CD4-positive, alpha-beta T cell (primary cell): ENCODE data around the gene KIAA1671. TPM values are rescaled to one million over a fixed set of nuclear protein-coding genes. Genes with fewer than 3 reads are reported as not detected.

ENCODE experiments used
- ATAC-seq: fragments of 200-7000 bp; cut with Tn5 transposase; one replicate; pipeline ENCODE4 v1.10.0; 2022; ENCODE audit warnings: mild to moderate bottlenecking; ENCODE audit not compliant: poor library complexity
- CTCF ChIA-PET: fragments of 350-600 bp; sonication (Branson Sonifier 250); formaldehyde crosslinking; loops from one replicate; lab custom pipeline; 2021; ENCODE audit warnings: antibody characterized with exemption, inconsistent platforms; lab: Charles Lee
- POLR2A ChIA-PET: fragments of 350-600 bp; sonication (Branson Sonifier 250); formaldehyde crosslinking; loops from one replicate; lab custom pipeline; 2021; ENCODE audit warnings: antibody characterized with exemption, inconsistent platforms; lab: Charles Lee
- DNase-seq, 14 experiments: peaks; one replicate each; pipeline ENCODE4 v3.0.0-alpha.2; 2013 to 2020; ENCODE audit warnings: mixed read lengths in 2 of 14
- H3K27ac ChIP-seq, 2 donors: one replicate each; pipeline versions ENCODE4 v1.5.1 to v1.7.0; 2013; ENCODE audit warnings: low read length in 2 of 2, low read depth in 1 of 2, mild to moderate bottlenecking in 1 of 2
- H3K27me3 ChIP-seq, 2 experiments: 1 replicate in 1 of 2; 2 replicates in 1 of 2; pipeline versions ENCODE4 v1.6.1 to v1.7.0; 2013; ENCODE audit warnings: low read length in 2 of 2, control low read depth in 1 of 2, mild to moderate bottlenecking in 1 of 2, moderate library complexity in 1 of 2; ENCODE audit not compliant: insufficient read depth in 2 of 2, control insufficient read depth in 1 of 2
- H3K36me3 ChIP-seq: one replicate; pipeline ENCODE4 v1.6.1; 2013; ENCODE audit warnings: low read length, control low read depth; ENCODE audit not compliant: insufficient read depth
- H3K4me1 ChIP-seq: one replicate; pipeline ENCODE4 v1.6.1; 2013; ENCODE audit warnings: low read length, control low read depth; ENCODE audit not compliant: insufficient read depth
- H3K4me3 ChIP-seq: one replicate; pipeline ENCODE4 v1.5.1; 2013; ENCODE audit warnings: mild to moderate bottlenecking, low read length, moderate library complexity
- H3K9me3 ChIP-seq, 2 experiments: 1 replicate in 1 of 2; 2 replicates in 1 of 2; pipeline versions ENCODE4 v1.6.1 to v1.7.0; 2013; ENCODE audit warnings: low read length in 2 of 2, mild to moderate bottlenecking in 2 of 2, control low read depth in 1 of 2, moderate library complexity in 1 of 2; ENCODE audit not compliant: control insufficient read depth in 1 of 2, insufficient read depth in 1 of 2
- H3K27ac Mint-ChIP-seq: one replicate; pipeline ENCODE4 v1.8.0; 2020; ENCODE audit warnings: mixed read lengths
- H3K27me3 Mint-ChIP-seq: one replicate; pipeline ENCODE4 v1.8.0; 2021; ENCODE audit warnings: mixed read lengths
- H3K36me3 Mint-ChIP-seq: one replicate; pipeline ENCODE4 v1.8.0; 2021; ENCODE audit warnings: low read depth, mixed read lengths
- H3K4me1 Mint-ChIP-seq: one replicate; pipeline ENCODE4 v1.8.0; 2021; ENCODE audit warnings: low read depth, mixed read lengths
- H3K4me3 Mint-ChIP-seq: one replicate; pipeline ENCODE4 v1.8.0; 2020; ENCODE audit warnings: mild to moderate bottlenecking, mixed read lengths
- H3K9me3 Mint-ChIP-seq: one replicate; pipeline ENCODE4 v1.8.0; 2020; ENCODE audit warnings: mixed read lengths
- CTCF ChIP-seq: fragments of 200-600 bp; IDR thresholded peaks from one replicate; pipeline ENCODE4 v1.8.0; 2022; ENCODE audit warnings: antibody characterized with exemption, mild to moderate bottlenecking
- intact Hi-C, 2 experiments: fragments of 100-400 bp; cut with DNase I in 1 of 2; cut with micrococcal nuclease in 1 of 2; formaldehyde crosslinking; loops; one replicate each; pipeline versions ENCODE4 v1.15.1 to v1.9.0; 2023 to 2025; cut with DNase I, micrococcal nuclease
- total RNA-seq, 174 experiments: library from RNA in 2 of 174; stranded (reverse) in 2 of 174; gene quantifications; one replicate each; pipeline ENCODE4 v1.2.3 and lab custom pipeline; 2021 to 2026

KIAA1671 gene
- total RNA-seq, 2 experiments from 2014 or later = 2.6 to 2.9 TPM

GRCh38 chr22:24954114-24954463 lies 1.6 kb downstream of the KIAA1671 start:
- H3K27ac Mint-ChIP-seq = no peak overlapping the region
- H3K4me1 Mint-ChIP-seq = peaks cover 19% of the 10 kb centered on the region
- CTCF ChIA-PET = no interaction called here
- intact Hi-C loops = loop anchor here in 1 of 2 experiments (5.0 kb wide), 1 partner anchor 218 kb away; no protein-coding TSS in a partner anchor
- Histone ChIP-seq H3K4me3 (no peak overlapping the region), H3K4me1 (peaks cover 20% of the 10 kb centered on the region), H3K27ac (no peak overlapping the region), H3K27me3 (peaks cover 27% of the 10 kb centered on the region in 2 experiments), H3K9me3 (peaks cover 0 to 5% of the 10 kb centered on the region in 2 experiments), H3K36me3 (no peaks in the 10 kb centered on the region)
- peaks cover 58% of the 10 kb centered on the region for H3K27me3 Mint-ChIP-seq
- H3K4me3 Mint-ChIP-seq = peak overlapping the region; percentile 64
- ATAC-seq = no peak
- POLR2A ChIA-PET = no interaction called here
- no peaks in the 10 kb centered on the region for H3K36me3 Mint-ChIP-seq
- TF ChIP-seq CTCF = no peak
- no peak for DNase-seq
- no peaks in the 10 kb centered on the region for H3K9me3 Mint-ChIP-seq

DNA sequence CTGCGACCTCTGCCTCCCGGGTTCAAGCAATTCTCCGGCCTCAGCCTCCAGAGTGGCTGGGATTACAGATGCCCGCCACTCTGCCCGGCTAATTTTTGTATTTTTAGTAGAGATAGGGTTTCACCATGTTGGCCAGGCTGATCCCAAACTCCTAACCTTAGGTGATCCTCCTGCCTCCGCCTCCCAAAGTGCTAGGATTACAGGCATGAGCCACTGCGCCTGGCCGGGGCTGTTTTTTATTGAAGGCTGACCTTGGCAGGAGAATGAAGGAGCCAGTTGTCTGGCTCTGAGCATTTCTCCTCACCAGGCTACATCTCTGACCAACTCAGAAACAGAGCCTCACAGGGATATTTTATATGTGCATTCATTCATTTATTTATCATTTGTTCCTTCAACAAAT lies 2.3 kb downstream of the KIAA1671 start:
- no peak overlapping the region for H3K27ac Mint-ChIP-seq
- ChIA-PET POLR2A (no interaction called here), CTCF (no interaction called here)
- no peaks in the 10 kb centered on the region for H3K36me3 Mint-ChIP-seq
- intact Hi-C loops = loop anchor here in 1 of 2 experiments (5.0 kb wide), 1 partner anchor 217 kb away; no protein-coding TSS in a partner anchor
- H3K4me1 Mint-ChIP-seq = peaks cover 19% of the 10 kb centered on the region
- ATAC-seq (no peak), DNase-seq (no peak)
- H3K27me3 Mint-ChIP-seq = peaks cover 51% of the 10 kb centered on the region
- Histone ChIP-seq H3K27me3 (peaks cover 27% of the 10 kb centered on the region in 2 experiments), H3K9me3 (peaks cover 0 to 5% of the 10 kb centered on the region in 2 experiments), H3K27ac (no peak overlapping the region), H3K36me3 (no peaks in the 10 kb centered on the region), H3K4me3 (no peak overlapping the region), H3K4me1 (peaks cover 20% of the 10 kb centered on the region)
- H3K9me3 Mint-ChIP-seq = no peaks in the 10 kb centered on the region
- no peak overlapping the region for H3K4me3 Mint-ChIP-seq
- TF ChIP-seq CTCF = no peak

DNA sequence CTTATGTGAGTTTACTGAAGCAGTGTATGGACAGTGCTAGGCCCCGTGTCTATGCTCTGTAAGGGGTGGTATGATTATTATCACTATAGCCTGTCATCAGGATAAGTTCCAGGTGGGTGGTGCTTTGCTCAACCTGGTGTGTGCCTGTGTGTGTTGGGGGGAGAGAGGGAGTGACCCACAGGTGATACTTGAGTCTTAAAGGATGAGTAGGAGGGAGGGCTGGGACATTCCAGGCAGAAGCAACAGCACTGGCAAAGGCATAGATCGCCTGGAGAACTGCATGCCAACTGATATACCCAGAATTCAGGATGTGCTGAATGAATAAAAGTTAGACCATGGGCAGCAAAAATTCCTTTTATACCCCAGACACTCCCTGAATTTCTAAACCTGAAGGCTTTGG lies 4.5 kb downstream of the KIAA1671 start:
- DNase-seq = no peak
- TF ChIP-seq CTCF = no peak
- Mint-ChIP-seq H3K4me3 (no peak overlapping the region), H3K27ac (no peak overlapping the region), H3K4me1 (peaks cover 15% of the 10 kb centered on the region), H3K36me3 (no peaks in the 10 kb centered on the region), H3K9me3 (no peaks in the 10 kb centered on the region), H3K27me3 (peaks cover 30% of the 10 kb centered on the region)
- CTCF ChIA-PET = no interaction called here
- Histone ChIP-seq H3K4me1 (peaks cover 13% of the 10 kb centered on the region), H3K27ac (no peak overlapping the region), H3K36me3 (no peaks in the 10 kb centered on the region), H3K9me3 (peaks cover 0 to 5% of the 10 kb centered on the region in 2 experiments), H3K4me3 (no peak overlapping the region), H3K27me3 (peaks cover 15 to 16% of the 10 kb centered on the region in 2 experiments)
- intact Hi-C loops = no loop called here
- no peak for ATAC-seq
- POLR2A ChIA-PET = no interaction called here
